NCI-H1694 (cell line): ENCODE data around the gene ROR2.

Experiments used
- DNase-seq: peaks from one replicate; lab custom pipeline; 2025; lab: John Stamatoyannopoulos, UW

The ROR2 gene

DNA sequence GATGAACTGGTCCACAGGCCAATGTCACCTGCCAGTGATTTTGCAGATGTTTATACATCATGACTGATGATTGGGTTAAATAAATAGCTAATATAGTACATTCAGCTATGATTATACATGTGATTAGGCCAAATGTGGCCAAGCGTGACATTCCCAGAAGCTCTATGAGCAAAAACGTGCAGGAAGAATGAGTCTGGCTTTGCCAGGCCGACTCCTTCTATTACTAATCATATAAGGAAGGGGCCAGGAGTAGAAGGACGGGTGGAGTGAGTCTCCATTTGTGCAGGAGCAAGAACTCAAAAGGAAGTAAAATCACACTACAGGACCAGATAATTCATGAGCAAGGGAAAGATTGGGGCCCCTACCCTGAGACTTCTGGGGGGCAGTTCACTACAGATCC, 178.2 kb downstream of the ROR2 start:
- no peak for DNase-seq

DNA sequence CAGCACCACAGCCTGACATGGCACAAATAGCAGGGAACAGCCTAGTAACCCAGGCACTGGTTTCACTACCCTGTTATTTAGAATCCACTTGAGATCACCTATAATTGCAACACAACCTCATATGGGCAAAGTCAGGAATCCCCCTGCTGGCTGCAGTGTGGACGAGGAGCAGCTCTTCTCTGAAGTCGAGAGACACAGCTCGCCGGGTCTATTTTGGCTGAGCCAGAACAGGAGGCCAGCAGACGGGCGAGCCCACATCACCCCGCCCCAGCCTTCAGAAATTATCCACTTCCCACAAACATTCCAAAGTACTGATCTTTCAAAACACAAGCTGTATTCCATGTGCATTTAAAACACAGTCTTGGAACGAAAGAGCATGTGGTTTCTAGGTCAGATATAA, 179.0 kb downstream of the ROR2 start:
- no peak for DNase-seq

GRCh38 chr9:91770229-91770628, 179.8 kb downstream of the ROR2 start:
- DNase-seq = no peak

- DNase-seq = no peak
These were observed 180.8 kb downstream of the ROR2 start for GRCh38 chr9:91768977-91769916.

DNA sequence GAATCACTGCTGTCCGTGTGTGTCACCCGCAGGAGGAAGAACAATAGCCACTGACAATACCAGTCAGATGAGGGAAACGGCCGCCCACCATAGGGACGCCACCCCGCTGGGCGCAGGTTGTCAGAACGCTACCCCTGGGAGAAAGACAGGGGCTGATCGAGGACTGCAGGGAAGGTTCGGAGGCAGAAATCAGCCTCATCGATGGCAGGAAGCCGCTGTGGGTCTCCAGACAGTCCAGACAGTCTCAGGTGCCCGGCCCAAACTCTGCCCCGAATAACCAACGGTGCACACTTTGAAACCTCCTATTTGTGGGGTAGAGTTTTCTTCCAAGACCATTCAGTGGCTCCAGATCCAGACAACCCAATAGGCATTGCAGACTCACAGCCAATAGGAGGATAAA, 181.5 kb downstream of the ROR2 start:
- DNase-seq = no peak

DNA sequence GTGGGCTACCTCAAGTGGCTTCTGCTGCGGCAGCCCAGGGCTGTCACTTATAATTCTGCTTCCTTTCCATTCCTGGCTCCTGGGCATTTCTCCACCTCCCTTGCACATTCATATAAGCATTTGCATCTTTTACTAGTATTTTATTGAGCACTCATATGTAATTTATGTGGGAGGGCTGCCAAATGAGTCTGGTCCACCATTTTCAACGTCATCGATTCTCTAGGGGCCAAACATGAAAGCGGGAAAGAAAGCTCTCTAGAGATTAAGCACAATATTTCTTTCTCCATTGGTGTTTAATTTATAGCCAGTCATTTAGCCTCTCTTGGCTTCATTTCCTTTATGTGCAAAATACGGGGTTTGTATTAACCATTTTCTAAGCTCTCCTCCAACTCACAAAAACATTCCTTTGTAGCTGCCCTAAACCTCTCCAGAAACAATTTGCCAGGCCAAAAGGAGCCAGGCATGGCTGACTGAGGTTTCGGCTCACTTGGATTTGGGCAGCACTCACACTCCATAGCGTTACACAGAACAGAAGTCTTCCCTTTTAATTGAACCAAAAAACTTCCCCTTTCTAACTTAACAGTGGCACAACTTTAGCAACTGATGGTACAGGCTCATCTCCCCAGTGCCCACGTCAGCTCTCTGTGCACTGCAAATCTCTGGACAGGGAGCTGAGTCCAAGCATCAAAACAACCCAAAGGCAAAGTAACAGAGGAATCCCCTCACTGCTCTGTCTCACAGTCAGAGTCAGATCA, 183.5 kb downstream of the ROR2 start:
- no peak for DNase-seq

- DNase-seq = no peak
These were observed 184.7 kb downstream of the ROR2 start for GRCh38 chr9:91765296-91765695.

DNA sequence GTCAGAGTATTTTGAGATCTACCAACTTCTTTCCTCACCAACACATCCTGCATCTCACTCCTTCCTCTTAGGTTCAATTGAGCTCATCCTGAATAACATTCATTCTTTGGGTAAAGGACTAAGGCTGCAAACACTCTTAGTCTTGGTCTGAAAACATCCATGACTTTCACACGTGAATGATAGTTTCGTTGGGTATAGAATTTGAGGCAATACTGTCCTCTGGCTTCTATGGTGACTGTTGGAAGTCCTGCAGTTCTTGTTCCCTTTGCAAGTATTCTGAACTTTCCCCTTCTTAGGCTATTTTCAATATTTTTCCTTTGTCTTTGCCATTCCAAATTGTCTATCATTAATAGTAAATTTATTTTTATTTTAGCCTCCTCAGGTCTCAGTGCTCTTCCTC, 185.4 kb downstream of the ROR2 start:
- no peak for DNase-seq

DNA sequence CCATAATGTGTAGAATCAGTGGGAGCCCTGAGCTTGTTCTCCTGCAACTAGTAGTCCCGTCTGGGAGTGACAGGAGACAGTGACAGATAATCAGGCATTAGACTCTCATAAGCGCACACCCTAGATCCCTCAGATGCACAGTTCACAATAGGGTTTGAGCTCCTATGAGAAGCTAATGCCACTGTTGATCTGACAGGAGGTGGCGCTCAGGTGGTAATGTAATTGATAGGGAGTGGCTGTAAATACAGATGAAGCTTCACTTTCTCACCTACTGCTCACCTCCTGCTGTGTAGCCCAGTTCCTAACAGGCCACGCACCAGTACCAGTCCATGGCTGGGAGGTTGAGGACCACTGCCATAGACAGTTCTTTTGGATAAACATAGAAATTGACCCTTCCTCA, 188.7 kb downstream of the ROR2 start:
- DNase-seq = no peak

- DNase-seq = no peak
These were observed 189.1 kb downstream of the ROR2 start for GRCh38 chr9:91760906-91761305.

DNA sequence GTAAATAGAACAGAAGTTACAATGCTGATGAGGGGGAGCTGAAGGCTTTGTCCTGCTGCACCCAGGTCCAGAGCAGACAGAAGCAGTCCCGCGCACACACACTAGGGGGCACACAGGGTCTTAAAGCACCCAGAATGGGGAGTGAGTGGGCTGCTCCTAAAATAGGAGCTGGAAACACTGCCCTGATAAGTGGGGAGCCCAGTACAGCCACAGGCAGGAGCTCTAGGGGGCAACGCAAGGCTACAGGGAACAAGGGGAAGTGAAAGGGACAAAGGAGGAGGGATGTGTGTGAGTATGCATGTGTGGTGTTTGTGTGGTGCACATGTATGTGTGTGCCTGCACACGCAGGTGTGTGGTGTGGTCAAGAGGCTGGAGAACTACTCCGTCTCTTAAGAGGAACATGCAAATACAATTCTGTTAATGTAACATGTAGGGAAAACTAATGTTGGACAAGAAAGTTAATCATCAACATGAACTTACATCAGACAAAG, 191.5 kb downstream of the ROR2 start:
- peak; percentile 50 for DNase-seq

DNA sequence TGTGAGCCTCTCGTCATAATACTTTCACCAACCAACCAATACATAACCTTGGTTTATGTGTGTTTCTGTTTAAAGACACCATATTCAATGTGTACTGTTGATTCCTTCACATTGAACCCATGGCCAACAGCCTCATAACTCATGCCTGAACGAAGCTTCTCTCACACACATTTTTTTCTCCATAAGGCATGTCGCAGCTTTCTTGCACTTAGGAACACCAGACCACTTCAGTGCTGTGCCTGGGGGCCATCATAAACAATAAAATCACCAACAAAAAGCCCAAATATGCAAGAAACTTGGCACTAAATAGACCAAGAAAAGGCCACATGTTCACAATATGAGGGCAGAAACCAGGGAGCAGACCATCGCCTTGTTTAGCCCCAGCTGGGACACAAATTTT, 192.2 kb downstream of the ROR2 start:
- DNase-seq = no peak

- DNase-seq = no peak
These were observed 193.6 kb downstream of the ROR2 start for GRCh38 chr9:91756510-91756780.

GRCh38 chr9:91755761-91756509, 194.1 kb downstream of the ROR2 start:
- no peak for DNase-seq

GRCh38 chr9:91753711-91754110, 196.3 kb downstream of the ROR2 start:
- DNase-seq = no peak

GRCh38 chr9:91751922-91752321, 198.1 kb downstream of the ROR2 start:
- no peak for DNase-seq

- peak; percentile 70 for DNase-seq
These were observed 199.7 kb downstream of the ROR2 start for GRCh38 chr9:91750343-91750742.

GRCh38 chr9:91746904-91747303, 203.1 kb downstream of the ROR2 start:
- no peak for DNase-seq

- DNase-seq = no peak
These were observed 203.7 kb downstream of the ROR2 start for GRCh38 chr9:91746357-91746756.

DNA sequence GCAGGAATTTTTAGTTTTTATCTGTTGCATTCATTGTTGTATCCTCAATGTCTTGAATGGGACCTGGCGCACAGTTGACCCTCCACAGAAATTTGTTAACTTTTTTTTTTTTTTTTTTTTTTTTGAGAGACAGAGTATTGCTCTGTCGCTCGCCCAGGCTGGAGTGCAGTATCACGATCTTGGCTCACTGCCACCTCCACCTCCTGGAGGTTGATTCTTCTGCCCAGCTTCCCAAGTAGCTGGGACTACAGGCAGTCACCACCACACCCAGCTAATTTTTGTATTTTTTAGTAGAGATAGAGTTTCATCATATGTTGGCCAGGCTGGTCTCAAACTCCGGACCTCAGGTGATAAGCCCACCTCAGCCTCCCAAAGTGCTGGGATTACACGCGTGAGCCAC, 205.9 kb downstream of the ROR2 start:
- no peak for DNase-seq

DNA sequence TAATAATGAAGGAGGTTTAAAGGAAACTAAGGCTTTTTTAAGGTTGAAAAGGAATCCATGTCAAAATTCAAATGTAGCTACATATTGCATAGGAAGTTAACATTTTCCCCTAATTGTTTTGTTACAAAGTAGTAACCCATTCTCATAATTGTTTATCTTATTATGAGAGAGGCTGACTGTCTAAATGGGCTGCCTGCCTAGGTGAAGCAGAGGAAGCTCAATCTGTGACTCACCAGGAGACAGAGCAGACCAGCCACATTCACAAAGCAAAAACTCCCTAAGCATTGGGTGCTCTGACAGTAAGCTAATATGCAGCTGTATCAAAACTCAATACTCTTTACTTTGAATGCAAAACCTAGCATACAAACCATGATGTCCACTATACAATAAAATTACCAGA, 208.5 kb downstream of the ROR2 start:
- no peak for DNase-seq

DNA sequence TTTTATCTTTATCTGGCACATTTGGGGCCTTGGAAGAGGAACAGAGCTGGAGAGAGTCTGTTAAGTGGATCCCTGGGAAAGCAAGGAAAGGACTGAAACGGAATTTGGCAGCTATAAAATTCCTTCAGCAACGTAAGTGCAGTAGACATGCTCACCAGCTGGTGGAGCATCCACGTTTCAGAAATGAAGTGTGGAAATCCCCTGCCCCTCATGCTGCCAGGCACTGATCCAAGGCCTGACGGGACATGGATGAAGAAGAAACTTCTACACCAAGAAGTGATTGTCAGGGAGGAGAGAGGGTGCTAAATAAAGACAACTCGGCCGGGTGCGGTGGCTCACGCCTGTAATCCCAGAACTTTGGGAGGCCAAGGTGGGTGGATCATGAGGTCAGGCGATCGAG, 209.3 kb downstream of the ROR2 start:
- DNase-seq = no peak
